Kidney glomerular epithelial cell (primary cell): ENCODE data around the gene PCSK6.

Source experiments
- DNase-seq: peaks from one replicate; lab custom pipeline; 2025; lab: John Stamatoyannopoulos, UW

The PCSK6 gene

GRCh38 chr15:101445562-101446517 lies 43.7 kb downstream of the PCSK6 start:
- no peak for DNase-seq

GRCh38 chr15:101444807-101445508 lies 44.5 kb downstream of the PCSK6 start:
- no peak for DNase-seq

DNA sequence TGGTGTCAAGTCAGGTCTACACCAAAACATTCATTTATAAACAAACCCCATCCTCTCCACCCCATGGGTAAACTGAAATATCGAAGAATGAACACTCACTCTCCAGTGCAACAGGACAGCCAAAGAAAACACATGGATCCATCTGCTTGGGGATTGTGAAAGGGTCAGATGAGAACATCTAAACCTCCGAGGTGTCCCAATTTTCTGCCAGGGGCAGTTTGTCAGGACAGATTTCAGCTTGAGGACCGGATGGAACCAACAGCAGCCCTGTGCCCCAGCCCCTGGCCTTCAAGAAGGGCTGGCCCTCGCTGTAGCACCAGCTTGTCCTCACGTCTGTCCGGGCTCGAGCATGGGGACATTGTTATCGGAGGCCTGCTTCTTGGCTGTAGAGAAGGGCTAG lies 45.5 kb downstream of the PCSK6 start:
- DNase-seq = no peak

DNA sequence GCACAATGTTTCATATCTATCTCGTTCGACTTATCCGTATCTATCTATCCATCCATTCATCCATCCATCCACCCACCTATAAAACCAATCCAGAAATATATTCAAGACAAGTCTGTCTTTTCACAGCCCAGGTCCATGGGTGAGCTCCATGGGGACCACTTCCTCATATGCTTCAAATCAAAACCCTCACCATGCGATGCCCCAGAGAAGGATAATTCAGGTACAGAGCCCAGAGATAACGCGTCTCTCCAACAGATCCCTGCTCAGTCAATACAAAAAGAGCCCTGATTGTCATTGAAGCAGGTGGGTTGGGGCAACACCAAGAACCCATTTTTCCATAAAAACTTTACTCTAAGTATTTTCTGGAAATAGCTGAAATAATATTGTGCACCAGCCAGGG lies 47.2 kb downstream of the PCSK6 start:
- no peak for DNase-seq

DNA sequence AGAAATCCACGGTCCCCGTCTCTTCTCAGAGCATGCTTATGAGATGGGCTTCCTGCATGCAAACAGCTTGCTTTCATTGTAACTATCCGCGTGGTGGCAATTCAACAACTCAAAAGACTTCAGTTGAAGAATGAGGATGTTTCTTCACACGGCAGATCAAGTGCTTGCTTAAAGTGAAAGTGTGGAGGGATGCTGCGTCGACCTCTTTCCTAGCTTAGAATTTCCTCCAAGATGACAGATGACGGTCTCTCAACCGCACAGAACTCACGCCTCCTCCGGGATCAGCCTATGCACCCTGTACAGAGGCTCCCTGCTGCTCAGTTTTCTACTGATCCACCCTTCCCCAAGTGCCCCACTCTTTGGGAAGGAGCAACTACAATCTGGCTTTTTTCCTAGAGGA lies 47.8 kb downstream of the PCSK6 start:
- no peak for DNase-seq

GRCh38 chr15:101440846-101441590 lies 48.5 kb downstream of the PCSK6 start:
- no peak for DNase-seq

GRCh38 chr15:101439920-101440319 lies 49.6 kb downstream of the PCSK6 start:
- no peak for DNase-seq

GRCh38 chr15:101439285-101439919 lies 50.1 kb downstream of the PCSK6 start:
- DNase-seq = no peak

GRCh38 chr15:101438482-101439284 lies 50.8 kb downstream of the PCSK6 start:
- DNase-seq = no peak

GRCh38 chr15:101437618-101438481 lies 51.7 kb downstream of the PCSK6 start:
- no peak for DNase-seq

DNA sequence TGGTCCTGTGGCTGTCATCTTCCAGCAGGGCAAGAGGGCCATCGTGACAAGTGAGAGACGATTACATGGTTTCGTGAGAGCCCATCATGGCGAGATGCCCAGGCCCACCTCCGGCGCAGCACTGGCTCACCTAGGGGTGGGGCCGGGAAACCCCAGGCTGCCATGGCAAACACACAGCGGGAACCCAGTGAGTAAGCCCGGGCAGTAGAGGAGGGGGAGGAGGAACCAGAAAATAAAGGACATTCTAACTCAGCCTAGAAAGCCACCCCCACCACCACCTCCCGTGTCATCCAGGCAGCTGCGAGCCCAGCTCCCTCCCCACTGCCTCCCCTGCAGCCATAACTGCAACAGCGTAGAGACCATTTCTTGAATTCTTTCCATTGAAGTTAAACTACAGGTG lies 52.3 kb downstream of the PCSK6 start:
- no peak for DNase-seq

GRCh38 chr15:101436526-101436925 lies 53.0 kb downstream of the PCSK6 start:
- DNase-seq = no peak

- no peak for DNase-seq
Measured at GRCh38 chr15:101435761-101436160, 53.7 kb downstream of the PCSK6 start.

DNA sequence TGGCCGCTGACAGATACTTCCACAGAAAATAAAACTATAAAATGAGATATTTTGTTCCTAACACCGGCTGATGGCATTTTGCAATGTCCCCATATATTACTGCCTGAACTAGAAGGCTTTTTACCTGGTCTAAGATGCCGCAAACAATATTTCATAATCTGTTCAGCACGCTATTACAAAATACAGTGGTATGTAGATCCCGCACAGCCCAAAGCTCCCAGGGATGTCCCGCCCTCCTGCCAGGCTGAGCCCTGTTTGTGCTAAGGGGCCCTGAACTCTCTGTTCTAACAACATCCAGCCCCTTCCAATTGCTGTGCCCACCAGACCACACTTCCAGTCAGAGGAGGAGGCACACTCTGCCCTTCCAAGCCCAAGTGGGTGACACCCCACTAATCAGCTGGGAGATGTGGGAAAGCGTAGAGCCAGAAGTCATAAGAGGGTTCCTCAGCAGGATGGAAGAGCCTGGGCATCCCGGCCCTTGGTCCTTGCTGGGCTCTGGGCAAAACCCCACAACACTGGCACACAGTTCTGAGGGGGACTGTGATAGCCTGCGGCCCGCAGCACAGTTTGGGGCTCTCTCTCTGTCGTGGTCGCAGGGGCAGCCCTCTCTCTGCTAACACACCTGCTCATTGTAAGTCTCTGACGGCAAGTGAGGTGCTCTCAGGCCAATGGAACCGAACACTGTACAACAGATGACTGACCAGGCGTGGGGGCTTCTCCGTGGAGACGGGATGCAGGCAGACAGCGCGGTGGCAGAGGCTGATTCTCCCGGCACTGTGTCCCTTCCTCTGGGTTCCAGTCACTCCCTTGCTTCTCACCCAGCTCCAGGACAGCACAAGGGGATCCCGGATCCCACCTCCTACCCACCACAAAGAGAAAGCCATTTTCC lies 55.2 kb downstream of the PCSK6 start:
- no peak for DNase-seq

GRCh38 chr15:101433396-101433795 lies 56.1 kb downstream of the PCSK6 start:
- DNase-seq = no peak

DNA sequence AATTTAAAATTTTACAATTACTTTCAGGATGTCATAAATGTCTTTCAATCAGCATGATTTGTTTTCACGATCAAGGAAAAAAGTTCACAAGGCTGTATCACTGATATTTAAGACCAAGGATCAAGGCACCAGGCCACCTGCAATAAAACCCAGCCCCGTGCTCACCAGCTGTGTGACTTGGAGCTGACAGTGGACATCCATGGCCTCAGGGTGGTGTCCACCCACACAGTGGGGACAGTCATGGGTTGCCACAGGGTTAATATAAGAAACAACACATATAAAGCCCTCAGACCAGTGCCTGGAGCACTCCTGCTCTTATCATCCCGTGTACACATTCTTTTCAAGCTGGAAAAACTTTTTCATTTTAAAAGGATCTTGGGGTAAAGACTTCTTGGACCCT lies 56.5 kb downstream of the PCSK6 start:
- no peak for DNase-seq

GRCh38 chr15:101431748-101432147 lies 57.8 kb downstream of the PCSK6 start:
- DNase-seq = no peak

DNA sequence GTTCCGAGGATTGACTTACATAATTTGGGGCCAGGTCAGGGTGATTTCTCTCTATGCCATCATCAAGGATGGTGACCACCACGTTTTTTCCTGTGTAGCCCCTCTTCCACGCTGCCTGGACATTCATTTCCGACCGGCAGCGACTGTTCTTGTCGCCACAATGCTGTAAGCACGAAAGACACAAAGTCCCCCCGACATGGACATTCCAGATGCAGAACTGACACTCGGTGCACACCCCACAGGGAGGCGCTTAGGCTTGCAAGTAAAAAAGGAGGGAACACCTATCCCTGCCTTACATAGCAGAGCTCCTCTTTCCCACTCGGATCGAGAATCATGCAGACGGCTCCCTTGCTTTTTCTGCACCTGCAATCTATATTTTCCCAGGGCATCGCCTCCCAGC lies 58.2 kb downstream of the PCSK6 start:
- DNase-seq = no peak

- no peak for DNase-seq
Measured at GRCh38 chr15:101429646-101430045, 59.9 kb downstream of the PCSK6 start.
